BLaER1 treated with 17β-estradiol and CSF1 and Interleukin-3, amounts not matched to agents 10 nM and 100 nM (cell line): ENCODE data around the gene CYP4F3.

Experiments
- H3K27ac ChIP-seq, 11 experiments: shearing (Covaris generic); formaldehyde crosslinking; 2 replicates each; pipeline ENCODE4 v1.8.1; 2022
- H3K27me3 ChIP-seq, 11 experiments: shearing (Covaris generic); formaldehyde crosslinking; 2 replicates each; pipeline ENCODE4 v1.8.1; 2022
- H3K36me3 ChIP-seq, 11 experiments: shearing (Covaris generic); formaldehyde crosslinking; 2 replicates each; pipeline ENCODE4 v1.8.1; 2022
- H3K4me1 ChIP-seq, 10 experiments: shearing (Covaris generic); formaldehyde crosslinking; 2 replicates each; pipeline ENCODE4 v1.8.1; 2022
- H3K4me2 ChIP-seq, 11 experiments: shearing (Covaris generic); formaldehyde crosslinking; 2 replicates each; pipeline ENCODE4 v1.8.1; 2022
- H3K4me3 ChIP-seq, 10 experiments: shearing (Covaris generic); formaldehyde crosslinking; 2 replicates each; pipeline ENCODE4 v1.8.1; 2022
- H3K9ac ChIP-seq, 11 experiments: shearing (Covaris generic); formaldehyde crosslinking; 2 replicates each; pipeline ENCODE4 v1.8.1; 2022
- H3K9me3 ChIP-seq, 11 experiments: shearing (Covaris generic); formaldehyde crosslinking; replicated peaks in 1 of 11; 2 replicates each; pipeline ENCODE4 v1.8.1; 2022
- H4K20me1 ChIP-seq, 11 experiments: shearing (Covaris generic); formaldehyde crosslinking; 2 replicates each; pipeline ENCODE4 v1.8.1; 2022
- Cebpa-rat ChIP-seq, 11 experiments: shearing (Covaris generic); IDR thresholded peaks; 2 replicates each; pipeline ENCODE4 v1.8.1; 2022

CYP4F3 gene

GRCh38 chr19:15623711-15624318 is 16.9 kb upstream of the CYP4F3 start:
- H3K27me3 ChIP-seq = no peaks in the 10 kb centered on the region; a peak in 1 of 22 replicates
- 0 out of 20 replicates have a peak, but pooled peaks cover 0 to 3% (median 0%) of the 10 kb centered on the region in 10 experiments for H3K4me1 ChIP-seq
- no peaks in the 10 kb centered on the region for H3K9me3 ChIP-seq
- peaks cover 0 to 6% (median 0%) of the 10 kb centered on the region in 11 experiments; a peak in 4 of 22 replicates for H4K20me1 ChIP-seq
- H3K36me3 ChIP-seq = no peaks in the 10 kb centered on the region
- no peak overlapping the region for H3K9ac ChIP-seq
- H3K27ac ChIP-seq = no peak overlapping the region
- no peak overlapping the region for H3K4me2 ChIP-seq
- H3K4me3 ChIP-seq = no peak overlapping the region
- no peak for TF ChIP-seq Cebpa-rat (IDR thresholded peaks at IDR 0.05)

- peak overlapping the region in 4 of 11 experiments; percentile 27 to 53 (median 40); a peak in 6 of 22 replicates for H3K9ac ChIP-seq
- no peaks in the 10 kb centered on the region; a peak in 1 of 22 replicates for H3K27me3 ChIP-seq
- no peak for TF ChIP-seq Cebpa-rat (IDR thresholded peaks at IDR 0.05)
- H3K4me1 ChIP-seq = peaks cover 8 to 19% (median 13%) of the 10 kb centered on the region in 10 experiments
- H3K4me3 ChIP-seq = peak overlapping the region in 5 of 10 experiments; percentile 43 to 63 (median 48); a peak in 10 of 20 replicates
- peak overlapping the region in 10 of 11 experiments; percentile 49 to 77 (median 70); a peak in 21 of 22 replicates for H3K4me2 ChIP-seq
- H4K20me1 ChIP-seq = no peaks in the 10 kb centered on the region; a peak in 1 of 22 replicates
- no peaks in the 10 kb centered on the region for H3K9me3 ChIP-seq
- H3K27ac ChIP-seq = no peak overlapping the region; a peak in 1 of 22 replicates
- H3K36me3 ChIP-seq = no peaks in the 10 kb centered on the region
Measured at GRCh38 chr19:15628236-15629002, 12.3 kb upstream of the CYP4F3 start.

- H3K27me3 ChIP-seq = no peaks in the 10 kb centered on the region; a peak in 1 of 22 replicates
- peaks cover 14 to 28% (median 21%) of the 10 kb centered on the region in 10 experiments for H3K4me1 ChIP-seq
- H3K4me2 ChIP-seq = peak overlapping the region; percentile 49 to 77 (median 68)
- H4K20me1 ChIP-seq = no peaks in the 10 kb centered on the region
- peak overlapping the region; percentile 35 to 63 (median 46); a peak in 17 of 20 replicates for H3K4me3 ChIP-seq
- peak overlapping the region in 9 of 11 experiments; percentile 27 to 61 (median 53); a peak in 12 of 22 replicates for H3K9ac ChIP-seq
- H3K36me3 ChIP-seq = no peaks in the 10 kb centered on the region
- H3K9me3 ChIP-seq = no peaks in the 10 kb centered on the region
- TF ChIP-seq Cebpa-rat (IDR thresholded peaks at IDR 0.05) = no peak
- peak overlapping the region in 2 of 11 experiments; percentile 21 to 52; a peak in 2 of 22 replicates for H3K27ac ChIP-seq
Measured at GRCh38 chr19:15629003-15629880, 11.5 kb upstream of the CYP4F3 start.

- Histone ChIP-seq H3K9me3 (no peaks in the 10 kb centered on the region), H3K4me1 (peaks cover 14 to 30% (median 22%) of the 10 kb centered on the region in 10 experiments), H3K27me3 (no peaks in the 10 kb centered on the region; a peak in 1 of 22 replicates), H3K27ac (no peak overlapping the region), H3K4me3 (no peak overlapping the region), H4K20me1 (no peaks in the 10 kb centered on the region), H3K36me3 (no peaks in the 10 kb centered on the region), H3K9ac (no peak overlapping the region), H3K4me2 (no peak overlapping the region)
- no peak for TF ChIP-seq Cebpa-rat (IDR thresholded peaks at IDR 0.05)
Measured at GRCh38 chr19:15631817-15632216, 8.9 kb upstream of the CYP4F3 start.

- Histone ChIP-seq H3K4me1 (peaks cover 14 to 30% (median 22%) of the 10 kb centered on the region in 10 experiments), H3K27me3 (no peaks in the 10 kb centered on the region; a peak in 1 of 22 replicates), H3K9ac (no peak overlapping the region), H3K36me3 (no peaks in the 10 kb centered on the region), H3K4me2 (peak overlapping the region; percentile 43 to 66 (median 58)), H3K9me3 (no peaks in the 10 kb centered on the region), H3K27ac (peak overlapping the region in 3 of 11 experiments; percentile 32 to 37 (median 32); a peak in 4 of 22 replicates), H4K20me1 (no peaks in the 10 kb centered on the region), H3K4me3 (no peak overlapping the region)
- no peak for TF ChIP-seq Cebpa-rat (IDR thresholded peaks at IDR 0.05)
Measured at GRCh38 chr19:15633082-15633835, 7.4 kb upstream of the CYP4F3 start.

DNA sequence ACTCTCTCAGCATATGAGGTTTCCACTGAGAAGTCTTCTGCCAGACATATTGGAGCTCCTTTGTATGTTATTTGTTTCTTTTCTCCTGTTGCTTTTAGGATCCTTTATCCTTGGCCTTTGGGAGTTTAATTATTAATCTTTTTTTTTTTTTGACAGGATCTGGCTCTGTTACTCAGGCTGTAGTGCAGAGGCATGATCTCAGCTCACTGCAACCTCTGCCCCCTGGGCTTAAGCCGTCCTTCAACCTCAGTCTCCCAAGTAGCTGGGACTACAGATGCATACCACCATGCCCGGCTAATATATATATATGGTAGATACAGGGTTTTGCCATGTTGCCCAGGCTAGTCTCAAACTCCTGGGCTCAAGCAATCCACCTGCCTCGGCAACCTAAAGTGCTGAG is 6.6 kb upstream of the CYP4F3 start:
- 0 out of 22 replicates have a peak overlapping the region, but pooled peaks of 1 of the 11 experiments have one; percentile 37 for H3K27ac ChIP-seq
- no peak overlapping the region for H3K4me3 ChIP-seq
- no peak overlapping the region for H3K9ac ChIP-seq
- H3K9me3 ChIP-seq = no peaks in the 10 kb centered on the region
- no peaks in the 10 kb centered on the region for H3K36me3 ChIP-seq
- H4K20me1 ChIP-seq = no peaks in the 10 kb centered on the region
- peak overlapping the region in 5 of 11 experiments; percentile 22 to 58 (median 54); a peak in 6 of 22 replicates for H3K4me2 ChIP-seq
- no peaks in the 10 kb centered on the region for H3K27me3 ChIP-seq
- TF ChIP-seq Cebpa-rat (IDR thresholded peaks at IDR 0.05) = no peak
- peaks cover 14 to 24% (median 21%) of the 10 kb centered on the region in 10 experiments for H3K4me1 ChIP-seq

DNA sequence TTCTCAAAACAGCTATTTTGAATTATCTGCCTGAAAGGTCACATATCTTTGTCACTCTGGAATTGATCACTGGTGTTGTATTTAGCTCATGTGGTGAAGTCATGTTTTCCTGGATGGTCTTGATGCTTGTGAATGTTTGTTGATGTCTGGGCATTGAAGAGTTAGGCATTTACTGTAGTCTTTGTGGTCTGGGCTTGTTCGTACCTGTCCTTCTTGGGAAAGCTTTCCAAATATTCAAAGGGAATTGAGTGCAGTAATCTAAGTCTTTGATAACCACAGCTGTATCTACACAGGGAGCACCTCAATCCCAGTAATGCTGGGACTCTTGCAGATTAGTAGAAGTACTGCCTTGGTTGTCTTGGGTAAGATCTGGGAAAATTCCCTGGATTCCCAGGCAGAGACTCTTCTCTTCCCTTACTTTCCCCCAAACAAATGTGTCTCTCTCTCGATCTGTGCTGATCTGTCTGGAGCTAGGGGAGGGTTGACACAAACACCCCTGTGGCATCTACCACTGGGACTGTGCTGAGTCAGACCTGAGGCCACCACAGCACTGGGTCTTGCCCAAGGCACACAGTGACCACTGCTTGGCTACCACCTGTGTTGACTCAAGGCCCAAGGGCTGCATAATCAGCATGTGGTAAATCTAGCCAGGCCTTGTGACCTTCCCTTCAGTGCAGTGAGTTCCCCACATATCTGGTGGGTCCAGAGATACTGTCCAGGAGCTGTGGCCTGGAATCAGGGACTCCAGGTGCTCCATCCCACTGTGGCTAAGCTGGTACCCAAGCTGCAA is 5.5 kb upstream of the CYP4F3 start:
- Histone ChIP-seq H4K20me1 (no peaks in the 10 kb centered on the region), H3K4me3 (no peak overlapping the region), H3K27me3 (no peaks in the 10 kb centered on the region), H3K4me1 (peaks cover 14 to 24% (median 21%) of the 10 kb centered on the region in 10 experiments), H3K4me2 (no peak overlapping the region; a peak in 1 of 22 replicates), H3K27ac (no peak overlapping the region), H3K9me3 (no peaks in the 10 kb centered on the region), H3K36me3 (no peaks in the 10 kb centered on the region), H3K9ac (no peak overlapping the region)
- TF ChIP-seq Cebpa-rat (IDR thresholded peaks at IDR 0.05) = no peak
